Kidney (tissue), 14 donors: ENCODE data around the gene MTAP. TPM values are rescaled to one million over a fixed set of nuclear protein-coding genes. Genes with fewer than 3 reads are reported as not detected.
"Not testable (repeated sequence)": the region's sequence is repeated elsewhere in the genome, so short reads cannot be mapped to it uniquely, and the experiment has no call there.

ENCODE experiments used
- DNase-seq, 5 donors: peaks; one replicate each; pipeline ENCODE4 v3.0.0-alpha.2; 2013 to 2020
- FAIRE-seq: peaks from 2 replicates; lab custom pipeline; 2012; peaks lifted over from hg19 to GRCh38; lab: Jason Lieb, UNC
- H3K27ac ChIP-seq, 2 donors: one replicate each; pipeline ENCODE4 v1.7.0; 2013; ENCODE audit warnings: low read depth in 2 of 2, low read length in 2 of 2, inconsistent platforms in 1 of 2
- H3K27me3 ChIP-seq: one replicate; pipeline ENCODE4 v1.7.1; 2013; ENCODE audit warnings: low read length, inconsistent platforms; ENCODE audit not compliant: control insufficient read depth, insufficient read depth
- H3K36me3 ChIP-seq, 3 donors: one replicate each; pipeline versions ENCODE4 v1.7.0 to v1.7.1; 2013; ENCODE audit warnings: low read length in 3 of 3, control low read depth in 1 of 3, inconsistent platforms in 1 of 3; ENCODE audit not compliant: insufficient read depth in 3 of 3, control insufficient read depth in 2 of 3
- H3K4me1 ChIP-seq, 3 donors: one replicate each; pipeline versions ENCODE4 v1.7.0 to v1.7.1; 2013; ENCODE audit warnings: low read length in 3 of 3, inconsistent platforms in 1 of 3, low read depth in 1 of 3; ENCODE audit not compliant: control insufficient read depth in 2 of 3, insufficient read depth in 2 of 3
- H3K4me3 ChIP-seq, 3 donors: one replicate each; pipeline versions ENCODE4 v1.7.0 to v1.8.1; 2013; ENCODE audit warnings: low read length in 3 of 3, control low read depth in 1 of 3, inconsistent platforms in 1 of 3
- H3K9ac ChIP-seq, 3 donors: one replicate each; pipeline versions ENCODE4 v1.7.0 to v1.7.1; 2013; ENCODE audit warnings: low read length in 3 of 3, control low read depth in 1 of 3, inconsistent platforms in 1 of 3
- H3K9me3 ChIP-seq, 3 donors: one replicate each; pipeline versions ENCODE4 v1.7.0 to v1.7.1; 2013; ENCODE audit warnings: low read length in 3 of 3, control low read depth in 1 of 3, inconsistent platforms in 1 of 3; ENCODE audit not compliant: control insufficient read depth in 2 of 3, insufficient read depth in 1 of 3
- CTCF ChIP-seq: IDR thresholded peaks from 3 replicates; pipeline ENCODE4 v1.5.1; 2012; ENCODE audit warnings: mild to moderate bottlenecking, moderate library complexity, borderline replicate concordance; ENCODE audit not compliant: insufficient read depth; ENCODE audit errors: extremely low read depth
- intact Hi-C: fragments of 100-400 bp; cut with DNase I; formaldehyde crosslinking; loops from one replicate; pipeline ENCODE4 v1.11.1; 2022
- polyA plus RNA-seq: library from polyadenylated mRNA; stranded (reverse); fragments of 350-450 nt; fragmentation: Illumina TruSeq; extraction: RNeasy Lipid Tissue Mini Kit (QIAGEN cat#74804); gene quantifications from one replicate; pipeline ENCODE4 v1.2.3, GENCODE V29; 2014; ENCODE audit warnings: low read depth, low replicate concordance; ENCODE audit not compliant: insufficient read depth
- total RNA-seq: library from RNA; stranded (reverse); fragmentation: NEBNext Ultra II Directional; extraction: Animal tissue kit (Norgen Biotek cat#: 25700); gene quantifications from one replicate; pipeline ENCODE4 v1.2.1, GENCODE V29; 2021
- donor health status: control.
- donor health status: control.
- donor health status: control.
- donor health status: control.
- donor health status: control.
- donor health status: DM: yes; HTN: yes; CAD: no.
- donor health status: Normal renal cell carcinoma (clear cell type).

Gene MTAP
- total and polyA plus RNA-seq, 2 donors from 2014 or later: 11.2 to 42.4 TPM

DNA sequence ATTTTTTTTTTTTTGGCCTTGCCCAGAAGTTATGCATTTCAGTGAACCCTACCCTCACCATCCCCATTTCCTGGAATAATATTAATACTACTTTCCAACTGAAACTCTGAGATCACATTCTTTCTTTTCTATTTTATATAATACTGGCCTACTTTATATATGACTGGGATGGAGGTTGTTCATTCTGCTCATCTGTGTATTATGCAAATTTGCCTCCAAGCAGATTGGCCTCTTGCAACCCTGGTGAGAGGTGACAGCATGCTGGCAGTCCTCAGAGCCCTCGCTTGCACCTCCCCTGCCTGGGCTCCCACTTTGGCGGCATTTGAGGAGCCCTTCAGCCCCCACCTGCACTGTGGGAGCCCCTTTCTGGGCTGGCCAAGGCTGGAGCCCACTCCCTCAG is 156.4 kb downstream of the MTAP start:
- FAIRE-seq (no peak), DNase-seq (peak in 1 of 5 donors; percentile 49)
- Histone ChIP-seq H3K4me1 (no peaks in the 10 kb centered on the region), H3K27ac (no peak overlapping the region), H3K27me3 (peaks cover 5% of the 10 kb centered on the region), H3K9me3 (peaks cover 0 to 5% (median 0%) of the 10 kb centered on the region in 3 donors), H3K4me3 (no peak overlapping the region), H3K9ac (no peak overlapping the region), H3K36me3 (no peaks in the 10 kb centered on the region)
- TF ChIP-seq CTCF: no peak
- intact Hi-C loops: no loop called here

GRCh38 chr9:21959268-21959667 is 156.8 kb downstream of the MTAP start:
- H3K27ac ChIP-seq, H3K27me3 ChIP-seq, H3K4me1 ChIP-seq, H3K4me3 ChIP-seq, H3K9ac ChIP-seq, H3K9me3 ChIP-seq, intact Hi-C loops, H3K36me3 ChIP-seq, FAIRE-seq: not testable (repeated sequence)
- peak in 1 of 5 donors; percentile 53 for DNase-seq

DNA sequence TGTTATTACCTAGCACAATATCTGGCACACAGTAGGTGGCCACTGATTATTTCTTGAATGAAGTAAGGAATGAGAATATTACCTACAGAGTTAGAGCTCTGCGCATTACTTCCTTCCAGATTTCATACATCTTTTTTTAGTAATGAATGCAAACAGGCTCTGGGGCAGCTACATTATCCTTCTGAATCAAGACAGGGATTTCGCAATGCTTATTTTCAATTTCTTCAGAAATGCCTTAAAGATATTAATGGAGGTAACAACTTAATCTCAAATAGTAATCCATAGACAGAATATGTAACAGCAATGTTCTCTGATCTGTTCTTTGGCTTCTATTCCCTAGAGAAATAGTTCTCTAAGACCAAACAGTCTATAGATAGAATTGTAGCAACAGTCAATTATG is 159.1 kb downstream of the MTAP start:
- Histone ChIP-seq H3K9ac (no peak overlapping the region), H3K4me3 (no peak overlapping the region), H3K27ac (no peak overlapping the region), H3K4me1 (peaks cover 0 to 8% (median 5%) of the 10 kb centered on the region in 3 donors), H3K9me3 (peaks cover 0 to 5% (median 0%) of the 10 kb centered on the region in 3 donors), H3K27me3 (peaks cover 26% of the 10 kb centered on the region), H3K36me3 (no peaks in the 10 kb centered on the region)
- intact Hi-C loops: no loop called here
- no peak for DNase-seq
- no peak for TF ChIP-seq CTCF
- FAIRE-seq: no peak

GRCh38 chr9:21964925-21965385 is 162.5 kb downstream of the MTAP start:
- no peak for TF ChIP-seq CTCF
- Histone ChIP-seq H3K36me3 (no peaks in the 10 kb centered on the region), H3K9ac (no peak overlapping the region), H3K9me3 (peaks cover 0 to 5% (median 0%) of the 10 kb centered on the region in 3 donors), H3K4me1 (peaks cover 0 to 8% (median 5%) of the 10 kb centered on the region in 3 donors), H3K27ac (no peak overlapping the region), H3K4me3 (peak overlapping the region in 2 of 3 donors; percentile 10 to 24), H3K27me3 (peaks cover 59% of the 10 kb centered on the region)
- FAIRE-seq: no peak
- intact Hi-C loops: no loop called here
- peak in 3 of 5 donors; percentile 11 to 74 (median 52) for DNase-seq
